T follicular helper cell (primary cell): ENCODE results near the gene ANKRD13C.
A peak's percentile ranks its signal among the peaks of the same experiment; 100 is the strongest.

Source experiments
- DNase-seq: peaks from one replicate; pipeline ENCODE4 v3.0.0-alpha.2; 2020; ENCODE audit warnings: low read depth

ANKRD13C gene

DNA sequence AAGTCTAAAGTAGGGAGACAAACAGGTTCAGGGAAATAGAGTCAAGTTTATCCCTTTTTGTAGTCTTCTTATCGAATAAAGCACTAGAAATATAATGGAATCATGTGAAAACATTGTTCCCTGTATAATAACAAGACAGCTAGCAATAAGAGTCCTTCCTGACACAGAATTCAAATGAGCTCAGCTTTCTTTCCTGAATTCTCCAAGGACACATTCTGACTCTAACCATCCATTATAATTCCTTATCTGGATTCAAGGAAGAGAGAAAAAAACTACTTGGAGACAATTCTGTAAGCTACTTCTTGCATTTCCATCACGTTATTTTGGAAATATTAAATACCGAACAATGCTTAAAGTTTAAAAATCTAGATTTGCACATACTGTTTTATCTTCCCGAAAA lies 58.8 kb downstream of the ANKRD13C start:
- DNase-seq, result no peak

DNA sequence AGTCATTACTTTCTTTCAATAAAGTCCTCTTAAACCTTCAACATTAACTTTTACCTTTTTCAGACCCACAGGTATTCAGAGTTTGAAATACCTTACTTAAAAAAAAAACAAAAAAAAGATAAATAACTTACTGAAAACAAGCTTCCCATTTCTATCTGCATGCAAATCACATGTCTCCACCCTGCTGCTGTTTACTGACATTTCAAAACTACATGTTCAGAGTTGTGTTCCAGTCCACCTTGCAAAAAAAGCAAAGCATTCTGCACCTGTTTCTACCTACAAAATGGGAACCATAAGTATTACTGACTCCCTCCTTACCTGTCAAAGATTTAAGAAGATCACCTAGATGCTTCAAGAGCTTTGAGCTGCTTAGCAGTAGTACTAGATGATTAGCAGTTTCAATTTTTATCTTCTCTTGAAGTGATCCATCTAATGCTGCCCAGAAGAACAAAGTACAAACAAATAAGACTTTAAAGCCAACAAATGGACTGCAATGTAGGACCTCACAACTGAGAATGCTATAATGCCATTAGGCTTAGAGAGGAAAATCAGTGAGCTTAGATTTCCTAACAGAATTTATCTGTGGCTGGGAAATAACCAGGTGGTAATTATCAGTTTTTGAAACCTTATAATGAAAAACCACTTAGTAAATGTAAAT lies 61.2 kb downstream of the ANKRD13C start:
- no peak for DNase-seq

DNA sequence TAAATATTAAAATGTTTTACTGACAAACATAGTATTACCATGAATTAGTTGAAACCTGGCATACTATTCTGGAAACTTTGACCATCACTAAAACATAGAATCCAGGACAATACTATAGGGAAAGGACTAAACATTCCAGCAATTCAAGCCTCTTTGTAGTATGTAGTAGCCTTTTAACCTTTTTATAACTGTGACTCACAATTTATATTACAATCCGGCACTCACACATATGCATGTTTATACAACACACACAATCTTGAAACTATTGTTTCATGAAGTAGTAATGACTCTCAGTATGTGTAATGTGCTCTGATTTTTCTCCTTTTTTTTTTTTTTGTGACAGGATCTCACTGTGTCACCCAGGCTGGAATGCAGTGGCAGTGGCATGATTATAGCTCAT lies 64.3 kb downstream of the ANKRD13C start:
- no peak for DNase-seq

GRCh38 chr1:70288166-70288565 lies 66.4 kb downstream of the ANKRD13C start:
- DNase-seq, result no peak

GRCh38 chr1:70286453-70286852 lies 68.1 kb downstream of the ANKRD13C start:
- DNase-seq, result no peak

DNA sequence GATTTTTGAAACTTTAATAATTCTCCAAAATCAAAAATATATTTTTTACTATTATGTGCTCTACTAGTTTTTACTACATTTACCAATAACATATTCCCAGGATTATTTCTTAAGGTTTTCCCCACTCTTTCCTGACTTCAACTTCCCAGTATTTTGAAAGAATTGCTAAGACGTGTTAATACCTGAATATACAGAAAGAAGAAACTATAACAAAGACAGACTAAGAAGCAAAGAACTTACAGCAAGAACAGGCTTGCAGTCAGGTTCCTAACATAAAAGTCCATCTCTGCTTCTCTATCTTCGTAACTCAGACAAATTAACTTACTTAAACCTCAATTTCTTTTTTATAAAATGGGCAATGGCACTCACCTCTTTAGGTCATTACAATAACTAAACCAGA lies 70.2 kb downstream of the ANKRD13C start:
- DNase-seq, result no peak

DNA sequence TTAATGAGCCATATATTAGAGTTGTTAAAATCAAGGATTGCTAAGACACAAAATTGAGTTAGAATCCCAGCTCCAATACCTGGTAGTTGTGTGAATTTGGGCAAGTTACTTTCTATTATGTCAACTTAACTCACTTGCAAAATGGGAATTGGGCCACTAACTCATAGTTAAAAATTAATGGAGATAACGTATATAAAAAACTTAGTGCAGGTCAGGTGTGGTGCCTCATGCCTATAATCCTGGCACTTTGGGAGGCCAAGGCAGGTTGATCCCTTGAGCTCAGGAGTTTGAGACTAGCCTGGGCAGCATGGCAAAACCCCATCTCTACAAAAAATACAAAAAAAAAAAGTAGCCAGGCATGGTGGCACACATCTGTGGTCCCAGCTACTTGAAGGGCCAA lies 75.8 kb downstream of the ANKRD13C start:
- DNase-seq, result no peak

GRCh38 chr1:70277875-70278274 lies 76.6 kb downstream of the ANKRD13C start:
- DNase-seq, result no peak

DNA sequence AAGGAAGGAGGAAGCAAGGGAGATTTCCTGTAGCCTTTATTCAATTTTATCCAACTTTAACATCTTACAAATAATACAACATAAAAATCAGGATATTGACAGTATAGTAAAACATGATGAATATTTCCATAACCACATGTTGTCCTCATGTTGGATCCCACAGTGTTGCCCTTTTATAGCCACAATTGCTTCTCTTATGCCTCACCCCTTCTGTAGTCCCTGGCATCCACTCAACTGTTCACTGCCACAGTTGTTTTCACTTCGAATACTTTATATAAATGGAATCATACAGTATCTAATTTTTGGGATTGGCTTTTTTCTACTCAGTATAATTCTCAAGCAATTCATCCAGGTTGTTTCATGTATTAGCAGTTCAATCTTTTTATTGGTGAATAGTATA lies 88.6 kb downstream of the ANKRD13C start:
- no peak for DNase-seq

DNA sequence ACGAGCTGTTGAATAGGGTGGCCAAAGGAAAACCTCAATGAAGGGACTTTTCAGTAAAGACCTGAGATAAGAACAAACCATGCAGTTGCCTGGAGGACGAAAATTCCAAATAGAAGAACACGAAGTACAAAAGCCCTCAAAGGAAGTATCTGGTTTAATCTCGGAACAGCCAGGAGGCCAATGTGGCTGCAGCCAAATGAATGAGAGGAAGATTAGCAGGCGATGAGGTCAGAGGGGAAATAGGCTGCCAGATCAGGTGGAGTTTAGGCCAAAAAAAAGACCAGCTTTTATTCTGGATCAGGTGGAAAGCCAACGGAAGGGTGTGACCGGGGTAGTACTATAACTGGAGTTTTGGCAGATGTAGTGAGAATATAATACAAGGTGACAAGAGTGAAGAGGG lies 89.7 kb downstream of the ANKRD13C start:
- no peak for DNase-seq

- no peak for DNase-seq
Measured at GRCh38 chr1:70256664-70257063, 97.9 kb downstream of the ANKRD13C start.

- DNase-seq, result no peak
Measured at GRCh38 chr1:70248729-70249128, 105.8 kb downstream of the ANKRD13C start.

DNA sequence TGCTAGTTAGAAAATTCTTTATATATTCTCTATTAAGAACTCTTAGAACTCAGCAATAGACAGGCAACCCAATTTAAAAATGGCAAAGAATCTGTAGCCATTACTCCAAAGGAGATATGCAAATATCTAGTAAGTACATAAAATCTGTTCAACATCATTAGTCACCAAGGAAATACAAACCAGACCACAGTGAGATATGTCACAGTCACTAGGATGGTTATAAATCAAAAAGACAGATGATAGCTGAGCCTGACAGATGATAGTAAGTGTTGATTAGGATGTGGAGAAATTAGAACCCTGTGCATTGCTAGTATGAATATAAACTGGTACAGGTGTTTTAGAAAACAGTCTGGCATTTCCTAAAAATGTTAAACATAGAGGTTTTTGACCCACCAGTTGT lies 106.8 kb downstream of the ANKRD13C start:
- no peak for DNase-seq

DNA sequence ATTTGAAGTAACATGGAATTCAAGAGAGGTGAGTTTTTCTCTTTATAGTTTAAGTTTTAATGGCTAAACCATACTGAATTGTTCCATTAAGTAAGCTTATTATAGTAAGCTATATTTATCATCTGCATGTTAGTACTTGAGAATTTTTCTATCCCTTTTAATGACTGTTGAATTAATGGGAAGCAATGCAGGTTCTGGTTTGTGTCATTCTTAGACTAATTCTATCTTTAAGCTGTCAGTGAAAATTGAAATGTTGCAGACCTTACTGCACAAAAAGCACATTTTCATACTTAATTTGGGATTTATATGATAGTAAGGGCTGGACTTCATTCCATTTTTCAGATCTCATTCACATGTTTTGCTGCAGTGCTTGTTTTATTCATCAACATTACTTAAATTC lies 107.4 kb downstream of the ANKRD13C start:
- DNase-seq, result no peak

DNA sequence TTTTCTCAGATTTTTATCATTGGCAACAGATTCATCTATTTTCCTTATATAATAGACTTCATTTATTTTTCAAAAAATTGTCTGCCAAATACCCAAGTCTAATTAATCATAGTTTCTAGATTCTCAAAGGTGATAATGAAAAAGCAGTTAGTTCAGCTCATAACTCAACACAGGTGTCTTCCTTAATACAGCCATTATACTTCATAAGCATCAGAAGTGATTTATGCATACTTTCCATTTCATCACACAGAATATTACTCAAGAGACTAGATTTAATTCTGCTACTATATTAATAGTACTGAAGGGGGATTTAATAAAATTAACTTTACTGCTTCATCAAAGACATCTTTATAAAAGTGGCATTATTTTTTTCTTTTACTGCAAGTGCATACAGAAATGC lies 114.6 kb downstream of the ANKRD13C start:
- DNase-seq, result no peak

- no peak for DNase-seq
Measured at GRCh38 chr1:70234733-70235132, 119.8 kb downstream of the ANKRD13C start.

DNA sequence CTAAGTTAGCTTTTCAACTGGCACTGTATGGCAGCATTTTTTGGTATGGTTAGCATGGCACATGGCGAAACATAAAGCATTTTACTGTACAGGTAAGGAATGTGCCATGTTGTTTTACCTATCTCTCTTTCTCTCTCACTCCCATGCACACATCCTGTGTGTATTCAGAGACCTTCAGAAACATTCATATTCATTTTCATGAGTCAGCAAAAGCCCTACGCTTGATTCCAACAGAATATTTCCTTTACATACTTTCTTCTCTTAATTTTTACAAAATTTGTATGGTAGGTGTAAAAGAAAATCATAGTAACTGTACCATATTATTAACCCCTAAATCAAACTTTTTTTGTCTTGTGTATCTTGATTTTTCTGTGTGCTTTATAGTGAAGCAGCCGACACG lies 123.0 kb downstream of the ANKRD13C start:
- DNase-seq, result no peak

GRCh38 chr1:70228670-70229069 lies 125.9 kb downstream of the ANKRD13C start:
- DNase-seq, result no peak

- DNase-seq, result no peak
Measured at GRCh38 chr1:70227439-70227838, 127.1 kb downstream of the ANKRD13C start.

DNA sequence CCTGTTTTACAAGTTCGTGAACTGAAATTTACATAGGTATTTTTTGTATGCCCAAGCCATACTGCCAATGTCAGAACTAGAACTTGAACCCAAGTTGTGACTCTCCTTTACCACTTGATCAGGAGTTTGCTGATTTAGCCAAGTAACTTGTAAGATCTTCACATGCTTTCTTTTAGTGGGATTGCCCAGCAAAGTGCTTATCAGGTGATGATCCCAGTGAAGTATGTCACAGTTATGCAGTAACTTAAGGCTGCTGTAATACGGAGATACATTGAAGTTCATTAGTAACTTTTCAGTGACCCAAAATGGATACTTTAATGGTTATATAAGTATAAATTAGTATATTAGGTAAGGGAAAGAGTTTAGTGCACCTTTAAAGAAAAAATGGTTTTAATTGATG lies 129.6 kb downstream of the ANKRD13C start:
- no peak for DNase-seq

DNA sequence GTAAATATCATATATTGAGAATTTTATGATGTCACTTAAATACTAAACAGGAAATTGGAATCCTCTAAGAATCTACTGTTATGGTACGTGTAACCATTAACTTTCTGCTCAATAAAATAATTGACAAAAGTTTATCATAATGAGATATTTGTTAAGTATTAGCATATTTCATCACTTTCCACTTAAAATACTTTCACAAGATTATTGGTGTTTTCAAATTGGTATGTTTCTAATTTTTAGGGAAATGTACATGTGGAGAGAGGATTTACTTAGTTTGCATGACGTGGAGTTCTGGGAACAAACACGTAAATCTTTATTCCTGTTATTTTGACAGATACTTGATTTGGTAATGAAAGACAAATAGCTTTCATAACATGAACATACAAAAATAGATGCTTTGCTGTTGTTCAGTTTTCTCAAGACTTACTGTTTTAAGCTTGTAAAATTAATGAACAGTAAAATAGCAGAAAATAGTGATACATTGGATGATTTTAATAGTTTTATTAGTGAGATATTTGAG lies 131.7 kb downstream of the ANKRD13C start:
- DNase-seq, result no peak

GRCh38 chr1:70221238-70222121 lies 133.0 kb downstream of the ANKRD13C start, which contains the start of gene SRSF11:
Gene SRSF11, plus strand, starts transcription at chr1:70221380. Its CDS starts 257 bp downstream, at chr1:70221637.
- peak; percentile 96 for DNase-seq
